HS-27A (cell line): ENCODE measurements around the gene COX11.

Experiments used
- DNase-seq: peaks from one replicate; pipeline ENCODE4 v3.0.0-alpha.2; 2012; ENCODE audit warnings: low read depth, missing footprints

COX11 gene, protein sequence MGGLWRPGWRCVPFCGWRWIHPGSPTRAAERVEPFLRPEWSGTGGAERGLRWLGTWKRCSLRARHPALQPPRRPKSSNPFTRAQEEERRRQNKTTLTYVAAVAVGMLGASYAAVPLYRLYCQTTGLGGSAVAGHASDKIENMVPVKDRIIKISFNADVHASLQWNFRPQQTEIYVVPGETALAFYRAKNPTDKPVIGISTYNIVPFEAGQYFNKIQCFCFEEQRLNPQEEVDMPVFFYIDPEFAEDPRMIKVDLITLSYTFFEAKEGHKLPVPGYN

DNA sequence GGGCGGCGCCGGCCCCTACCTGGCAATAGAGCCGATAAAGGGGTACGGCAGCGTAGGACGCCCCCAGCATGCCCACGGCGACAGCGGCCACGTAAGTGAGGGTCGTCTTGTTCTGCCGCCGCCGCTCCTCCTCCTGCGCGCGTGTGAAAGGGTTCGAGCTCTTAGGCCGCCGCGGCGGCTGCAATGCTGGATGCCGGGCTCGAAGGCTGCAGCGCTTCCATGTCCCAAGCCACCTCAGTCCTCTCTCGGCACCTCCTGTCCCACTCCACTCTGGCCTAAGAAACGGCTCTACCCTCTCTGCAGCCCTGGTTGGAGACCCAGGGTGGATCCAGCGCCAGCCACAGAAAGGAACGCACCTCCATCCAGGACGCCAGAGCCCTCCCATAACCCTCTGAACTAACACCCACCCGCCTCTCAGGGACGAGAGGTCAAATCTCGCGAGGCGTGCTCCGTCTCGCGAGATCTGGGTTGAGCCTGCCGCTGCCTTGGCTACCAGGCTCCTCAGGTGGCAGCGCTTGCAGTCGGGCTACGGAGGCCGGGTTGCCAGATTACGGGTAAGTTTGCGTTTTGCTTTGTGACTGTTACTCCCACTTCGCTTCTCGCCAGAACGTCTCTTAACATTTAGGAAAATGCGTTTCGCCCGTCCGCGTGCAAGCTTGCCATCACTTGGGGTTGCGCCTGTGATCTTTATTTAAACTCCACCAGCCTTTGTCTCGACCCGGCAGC, at the start of gene COX11, which contains the start of gene STXBP4:
Gene COX11, minus strand, starts transcription at position 393 of the 726 bp plus-strand sequence. Its CDS starts 8 bp downstream, at position 385.
Gene STXBP4, plus strand, starts transcription at position 504 of the 726 bp plus-strand sequence. CDS start 17,455 bp downstream, outside the sequence.
- peak; percentile 92 for DNase-seq

GRCh38 chr17:55005520-55005919, 37.1 kb upstream of the COX11 start:
- peak; percentile 12 for DNase-seq

DNA sequence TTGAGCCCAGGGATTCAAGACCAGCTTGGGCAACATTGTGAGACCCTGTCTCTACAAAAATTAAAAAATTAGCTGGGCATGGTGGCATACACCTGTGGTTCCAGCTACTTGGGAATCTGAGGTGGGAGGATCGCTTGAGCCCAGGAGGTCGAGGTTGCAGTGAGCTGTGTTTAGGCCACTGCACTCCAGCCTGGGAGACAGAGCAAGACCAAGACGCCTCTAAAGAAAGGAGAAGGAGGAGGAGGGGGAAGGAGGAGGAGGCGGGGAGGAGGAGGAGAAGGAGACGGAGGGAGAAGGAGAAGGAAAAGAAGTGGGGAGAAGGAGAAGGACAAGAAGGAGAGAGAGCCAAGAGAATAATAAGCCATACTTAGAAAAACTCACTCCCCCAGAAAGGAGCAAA, 36.0 kb upstream of the COX11 start:
- DNase-seq, result no peak

DNA sequence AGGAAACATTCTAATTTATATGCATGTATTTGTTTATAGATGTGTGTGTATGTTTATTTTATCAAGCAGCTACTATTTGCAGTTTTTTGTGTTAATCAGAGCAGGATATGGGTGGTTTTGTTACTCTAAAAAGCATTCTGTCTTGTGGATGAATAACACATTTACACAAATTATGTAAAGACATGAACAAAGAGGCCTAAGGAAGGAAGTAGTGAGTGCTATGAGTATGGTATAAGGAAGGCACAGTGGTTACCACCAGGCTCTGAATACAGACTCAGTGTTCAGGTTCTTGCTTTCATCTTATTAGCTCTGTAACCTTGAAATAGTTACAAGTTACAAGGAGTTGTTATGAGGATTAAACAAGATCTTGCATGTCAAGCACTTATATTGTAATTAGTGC, 34.0 kb upstream of the COX11 start:
- no peak for DNase-seq

GRCh38 chr17:54996441-54996840, 28.0 kb upstream of the COX11 start:
- no peak for DNase-seq

- DNase-seq, result peak; percentile 17
Measured at GRCh38 chr17:54992797-54993639, 24.6 kb upstream of the COX11 start.

GRCh38 chr17:54991567-54991966, 23.1 kb upstream of the COX11 start:
- no peak for DNase-seq

GRCh38 chr17:54990118-54990517, 21.7 kb upstream of the COX11 start:
- no peak for DNase-seq

DNA sequence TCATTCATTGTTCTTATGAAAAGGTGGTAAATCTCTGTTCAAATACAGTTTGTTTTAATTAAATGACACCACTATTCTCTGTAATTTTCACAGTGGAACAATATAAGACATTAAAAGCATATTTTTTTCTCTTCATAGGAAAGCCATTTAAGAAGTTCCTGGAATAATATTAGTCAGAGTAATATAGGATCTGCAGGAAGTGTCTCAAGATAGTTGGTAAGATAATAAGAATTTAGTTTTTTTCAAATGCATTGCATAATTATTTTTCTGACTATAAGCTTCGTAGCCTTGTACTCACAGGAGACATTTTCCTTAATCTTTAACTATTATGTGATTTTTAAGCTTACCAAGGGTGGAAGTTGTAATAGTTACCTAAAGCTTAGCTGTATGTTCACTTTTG, 17.0 kb upstream of the COX11 start:
- DNase-seq, result no peak

- DNase-seq, result no peak
Measured at GRCh38 chr17:54983260-54983659, 14.8 kb upstream of the COX11 start.

GRCh38 chr17:54982399-54982798, 13.9 kb upstream of the COX11 start:
- DNase-seq, result no peak

- no peak for DNase-seq
Measured at GRCh38 chr17:54980375-54980774, 11.9 kb upstream of the COX11 start.

DNA sequence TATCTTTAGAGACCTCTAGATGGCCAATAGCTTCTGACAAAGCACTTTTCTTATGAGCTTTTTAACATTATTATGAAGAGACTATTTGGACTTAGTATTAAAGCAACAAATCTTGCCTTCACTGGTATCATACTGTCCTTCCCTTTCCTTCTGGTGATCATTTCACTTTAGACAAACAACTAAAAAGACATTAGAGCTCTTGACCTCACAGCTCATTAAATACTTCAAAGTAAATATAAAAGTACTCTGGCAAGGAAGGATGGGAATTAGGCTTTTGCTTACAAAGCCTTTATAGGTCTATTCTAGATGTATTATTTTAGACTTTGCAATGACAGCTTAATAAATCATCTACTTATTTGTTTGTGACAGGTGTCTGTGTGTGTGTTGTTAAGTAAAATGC, 11.2 kb upstream of the COX11 start:
- no peak for DNase-seq

GRCh38 chr17:54977744-54978143, 9.3 kb upstream of the COX11 start:
- no peak for DNase-seq

DNA sequence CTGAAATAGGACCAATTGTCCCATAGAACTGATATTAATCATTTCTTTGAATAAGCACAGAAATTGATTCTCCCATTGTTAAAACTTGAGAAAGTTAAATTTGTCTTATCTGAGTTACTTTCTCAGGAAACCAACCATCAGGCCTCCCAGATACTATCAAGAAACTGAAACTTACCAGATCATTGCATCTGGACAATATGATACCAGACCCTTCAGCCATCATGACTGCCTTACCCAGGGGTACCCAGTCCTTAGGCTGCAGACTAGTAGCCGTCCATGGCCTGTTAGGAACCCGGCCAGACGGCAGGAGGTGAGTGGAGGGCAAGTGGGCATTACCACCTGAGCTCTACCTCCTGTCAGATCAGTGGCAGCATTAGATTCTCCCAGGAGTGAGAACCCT, 7.9 kb upstream of the COX11 start:
- DNase-seq, result no peak

DNA sequence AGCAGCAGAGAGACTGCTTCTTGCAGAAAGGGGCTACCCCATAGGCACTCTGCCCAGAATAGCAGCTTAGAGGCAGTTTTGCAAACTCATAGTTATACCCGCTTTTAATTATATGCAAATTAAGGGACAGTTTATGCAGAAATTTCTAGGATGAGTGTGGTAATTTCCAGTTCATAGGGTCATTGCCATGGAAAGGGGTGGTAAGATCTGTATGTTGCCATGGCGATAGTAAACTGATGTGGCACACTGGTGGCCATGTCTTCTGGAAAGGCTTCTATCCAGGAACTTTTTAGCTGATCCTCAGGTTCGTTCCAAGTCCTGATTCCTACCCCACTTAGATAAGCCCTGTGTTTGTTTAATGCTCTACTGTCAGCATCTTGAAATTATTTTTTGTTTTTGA, 6.3 kb upstream of the COX11 start:
- DNase-seq, result no peak

DNA sequence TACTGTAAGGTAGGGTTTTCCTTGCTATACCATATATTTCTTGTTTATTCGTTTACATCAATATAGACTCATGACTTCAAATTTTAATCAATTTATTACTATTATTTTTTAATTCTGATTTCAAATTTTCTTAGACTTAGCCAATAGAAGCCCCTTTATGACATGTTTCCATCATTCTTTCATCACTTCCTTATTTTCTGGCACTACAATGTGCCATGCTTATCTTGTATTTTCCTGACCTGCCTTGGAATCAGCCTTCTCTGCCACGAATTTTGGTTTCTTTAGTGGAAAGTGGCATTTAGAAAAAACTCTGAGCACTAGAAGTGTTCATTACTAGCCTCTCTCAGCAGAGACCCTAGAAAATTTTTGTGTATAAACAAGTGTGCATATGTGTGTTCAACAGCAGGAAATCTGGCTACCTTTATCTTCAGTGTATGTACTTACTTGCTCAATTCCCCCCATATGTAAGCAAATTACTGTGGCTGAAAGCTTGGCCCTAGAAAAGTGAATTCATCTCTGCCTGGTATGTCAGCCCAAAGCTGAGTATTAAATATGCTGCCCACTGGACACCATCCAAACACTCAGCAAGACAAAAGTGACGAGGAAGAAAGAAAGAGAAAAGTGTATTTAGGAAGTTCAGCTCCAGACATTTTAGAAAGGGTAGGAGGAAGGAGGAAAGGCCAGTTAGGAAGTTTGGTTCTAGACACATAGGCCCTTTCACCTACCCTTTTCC, 4.1 kb upstream of the COX11 start:
- DNase-seq, result no peak

DNA sequence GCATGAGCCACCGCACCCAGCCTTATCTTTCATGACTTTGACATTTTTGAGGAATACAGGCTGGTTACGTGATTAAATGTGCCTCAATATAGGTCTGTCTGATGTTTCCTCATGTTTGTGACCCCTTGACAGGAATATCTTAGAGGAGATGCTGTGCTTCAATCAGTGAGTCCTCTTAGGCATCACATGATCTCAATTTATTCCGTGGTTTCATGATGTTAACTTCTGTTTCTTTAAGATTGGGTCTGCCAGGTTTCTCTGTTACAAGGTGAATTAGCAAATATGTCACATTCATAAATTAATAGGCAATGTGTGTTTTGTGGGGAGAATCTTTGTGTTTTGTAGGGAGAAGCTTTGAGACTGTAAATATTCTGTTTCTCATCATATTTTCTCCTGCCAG, 3.4 kb upstream of the COX11 start:
- no peak for DNase-seq

- DNase-seq, result no peak
Measured at GRCh38 chr17:54971147-54971546, 2.7 kb upstream of the COX11 start.

DNA sequence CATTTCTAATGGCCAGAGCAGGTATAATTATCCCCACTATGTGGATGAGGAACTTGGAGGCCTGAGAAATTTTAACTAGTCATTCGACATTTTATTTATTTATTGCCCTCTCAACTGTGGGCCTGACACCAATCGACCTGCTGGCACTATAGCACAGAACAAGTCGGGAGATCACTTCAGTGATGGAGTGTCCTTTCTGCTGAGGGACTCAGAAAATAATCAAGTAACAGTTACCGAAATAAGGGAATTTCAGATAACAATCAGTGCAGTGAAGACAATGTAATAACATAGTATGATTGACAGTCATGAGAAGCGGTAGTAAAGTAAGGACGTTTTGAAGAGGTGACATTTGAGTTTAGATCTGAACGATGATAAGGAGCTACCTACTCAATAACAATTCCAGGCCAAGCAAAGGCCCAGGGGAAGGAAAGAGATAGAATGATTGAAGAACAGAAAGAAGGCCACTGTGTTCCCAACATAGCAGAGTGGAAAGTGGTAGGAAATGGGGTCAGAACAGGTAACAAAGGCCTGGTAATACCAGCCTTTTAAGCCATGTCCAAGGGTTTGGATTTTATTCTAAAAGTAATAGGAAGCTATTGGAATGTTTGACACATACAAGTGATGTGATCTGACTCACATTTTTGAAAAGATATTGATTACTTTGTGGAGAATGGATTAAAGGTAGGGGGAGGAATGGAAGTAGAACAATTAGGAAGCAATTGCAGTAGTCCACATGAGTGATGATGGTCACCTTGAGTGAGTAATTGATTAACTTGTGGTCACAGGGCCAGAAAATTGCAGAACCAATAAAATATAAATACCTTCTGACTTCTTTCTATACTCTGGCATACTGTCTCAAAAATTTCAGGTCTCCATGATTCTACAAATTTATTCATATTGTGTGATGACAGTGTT, 1.5 kb upstream of the COX11 start:
- no peak for DNase-seq

GRCh38 chr17:54968988-54969332, 506 bp upstream of the COX11 start:
- peak; percentile 11 for DNase-seq
